ENCODE measurements around the gene DEK. TPM values are rescaled to one million over a fixed set of nuclear protein-coding genes. Genes with fewer than 3 reads are reported as not detected.
"Not testable (repeated sequence)": the region's sequence is repeated elsewhere in the genome, so short reads cannot be mapped to it uniquely, and the experiment has no call there.

Gene DEK
- total RNA-seq, 2 donors from 2014 or later = 54.6 to 79.3 TPM

DNA sequence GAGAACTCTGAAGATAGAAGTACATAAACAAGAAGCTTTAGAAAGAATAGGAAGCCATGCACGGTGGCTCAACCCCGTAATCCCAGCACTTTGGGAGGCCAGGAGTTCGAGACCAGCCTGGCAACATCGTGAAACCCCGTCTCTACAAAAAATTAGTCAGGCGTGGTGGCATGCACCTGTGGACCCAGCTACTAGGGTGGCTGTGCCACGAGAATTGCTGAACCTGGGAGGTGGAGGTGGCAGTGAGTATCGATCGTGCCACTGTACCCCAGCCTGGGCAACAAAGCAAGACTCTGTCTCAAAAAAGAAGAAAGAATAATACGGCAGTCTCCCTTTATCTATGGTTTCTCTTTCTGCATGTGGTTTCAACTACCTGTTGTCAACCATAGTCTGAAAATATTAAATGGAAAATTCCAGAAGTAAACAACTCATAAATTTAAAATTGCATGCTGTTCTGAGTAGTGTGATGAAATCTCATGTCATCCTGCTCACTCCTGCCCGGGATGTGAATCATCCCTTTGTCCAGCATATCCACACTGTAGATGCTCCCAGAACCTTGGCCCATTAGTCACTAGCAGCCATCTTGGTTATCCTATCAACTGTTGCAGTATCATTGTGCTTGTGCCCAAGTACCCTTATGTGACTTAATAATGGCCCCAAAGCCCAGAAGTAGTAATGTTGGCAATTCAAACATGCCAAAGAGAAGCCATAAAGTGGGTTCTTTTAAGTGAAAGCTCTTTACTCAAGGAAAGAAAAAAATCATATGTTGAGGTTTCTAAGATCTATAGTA, 22.1 kb downstream of the DEK start:
- intact Hi-C loops (cut with DNase I) = no loop called here
- DNase-seq (ENCODE audit: low spot score) = no peak

DNA sequence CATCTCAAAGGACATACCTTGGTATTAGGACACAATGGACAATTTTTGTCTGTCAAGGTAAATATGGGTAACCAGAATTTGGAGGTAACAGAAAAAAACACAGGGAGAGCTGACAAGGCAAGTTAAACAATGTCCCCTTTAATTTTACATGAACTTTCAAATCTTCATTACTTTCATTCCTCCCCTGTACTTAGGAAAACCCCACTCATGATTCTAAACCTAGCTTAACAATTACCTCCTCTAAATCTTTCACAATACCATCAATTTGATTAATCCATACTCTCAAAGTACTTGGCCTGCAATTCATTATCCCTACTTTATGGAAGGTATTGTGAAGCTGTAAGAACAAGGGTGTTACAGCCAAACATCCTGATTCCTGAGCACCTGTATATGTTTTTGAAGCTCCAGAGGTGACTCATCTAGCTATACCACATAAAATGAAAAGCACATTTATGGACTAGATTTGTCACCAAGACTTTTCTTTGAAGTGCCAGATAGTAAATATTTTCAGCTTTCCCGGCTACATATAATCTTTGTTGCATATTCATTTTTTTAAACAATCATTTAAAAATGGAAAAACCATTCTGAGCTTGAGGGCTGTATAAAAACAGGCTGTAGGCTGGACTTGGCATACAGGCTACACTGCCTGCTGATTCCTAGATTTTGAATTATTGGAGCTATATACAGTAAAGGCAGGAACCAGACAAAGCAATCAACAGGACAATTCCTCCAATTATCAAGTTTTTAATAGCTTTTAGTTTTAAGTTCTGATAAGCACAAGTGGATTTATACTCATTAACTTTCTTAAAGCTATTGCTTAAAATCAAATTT, 22.9 kb downstream of the DEK start:
- intact Hi-C loops (cut with DNase I) = no loop called here
- no peak for DNase-seq (ENCODE audit: low spot score)

DNA sequence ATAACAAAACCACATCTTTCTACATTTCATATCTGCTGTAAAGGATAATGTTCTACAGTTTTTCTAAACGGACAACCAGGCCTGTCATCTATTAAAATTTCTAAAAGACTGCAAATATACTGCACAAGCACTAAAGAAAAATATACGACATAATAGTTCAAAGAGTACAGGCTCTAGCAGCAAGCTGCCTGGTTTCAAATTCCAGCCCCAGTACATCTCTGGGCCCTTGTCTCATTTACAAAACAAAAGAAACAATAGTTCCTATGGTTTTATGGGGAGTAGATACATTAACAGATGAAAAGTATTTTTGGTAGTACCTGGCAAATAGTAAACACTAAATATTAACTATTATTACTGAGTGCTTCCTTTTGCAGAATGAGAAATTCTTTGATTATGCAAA, 24.1 kb downstream of the DEK start:
- intact Hi-C loops (cut with DNase I) = no loop called here
- DNase-seq (ENCODE audit: low spot score) = no peak

DNA sequence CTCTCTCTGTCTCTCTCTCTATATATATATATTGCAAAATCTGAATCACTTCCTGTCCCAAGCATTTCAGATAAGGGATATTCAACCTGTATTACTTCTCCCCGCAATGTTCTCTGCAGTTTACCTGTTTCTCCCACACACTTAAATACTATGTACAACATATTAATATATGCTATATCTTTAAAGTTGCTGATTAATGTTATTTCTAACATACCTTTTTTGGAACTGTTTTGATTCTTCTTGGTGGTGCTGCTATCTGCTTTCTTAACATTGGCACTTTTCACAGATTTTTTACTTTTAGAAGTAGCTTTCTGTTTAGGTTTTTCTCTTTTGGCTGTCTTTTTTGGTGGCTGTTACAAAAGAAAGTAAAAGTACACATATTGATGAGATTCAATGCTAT, 27.2 kb downstream of the DEK start:
- intact Hi-C loops (cut with DNase I) = no loop called here
- no peak for DNase-seq (ENCODE audit: low spot score)

DNA sequence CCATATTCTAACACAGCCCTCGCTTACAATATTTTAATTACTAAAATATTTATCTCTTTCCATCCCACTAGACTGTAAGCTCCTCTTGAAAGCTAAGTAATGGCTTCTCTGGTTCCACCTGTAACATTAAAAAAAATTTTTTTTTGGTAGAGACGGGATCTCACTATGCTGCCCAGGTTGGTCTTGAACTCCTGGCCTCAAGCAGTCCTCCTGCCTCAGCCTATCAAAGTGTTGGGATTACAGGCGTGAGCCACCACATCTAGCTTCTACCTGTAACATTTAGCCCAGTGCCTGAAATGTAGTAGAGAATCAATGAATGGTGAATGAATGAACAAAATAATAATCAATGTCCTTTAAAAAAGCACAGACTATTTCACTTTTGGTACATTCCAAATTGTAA, 28.8 kb downstream of the DEK start:
- DNase-seq (ENCODE audit: low spot score) = no peak
- intact Hi-C loops (cut with DNase I) = no loop called here

DNA sequence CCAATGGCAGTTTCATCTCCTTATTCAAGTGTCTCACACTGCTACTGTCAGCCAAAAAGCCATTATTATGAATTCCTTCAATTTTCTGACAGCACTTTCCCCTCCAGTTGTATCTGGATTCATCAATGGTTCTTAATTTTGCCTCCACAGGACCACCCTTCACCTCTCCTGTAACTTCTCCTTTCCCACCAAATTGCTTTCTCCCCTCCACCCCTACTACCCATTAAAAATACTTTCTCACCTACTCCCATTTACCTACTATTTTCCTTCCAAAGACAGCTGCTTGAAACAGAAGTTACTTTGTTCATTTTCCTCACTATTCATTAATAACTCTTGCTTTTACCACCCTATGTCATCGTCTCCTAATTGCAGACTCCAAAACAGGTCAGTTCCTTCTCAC, 29.8 kb downstream of the DEK start:
- DNase-seq (ENCODE audit: low spot score) = no peak
- intact Hi-C loops (cut with DNase I) = no loop called here

DNA sequence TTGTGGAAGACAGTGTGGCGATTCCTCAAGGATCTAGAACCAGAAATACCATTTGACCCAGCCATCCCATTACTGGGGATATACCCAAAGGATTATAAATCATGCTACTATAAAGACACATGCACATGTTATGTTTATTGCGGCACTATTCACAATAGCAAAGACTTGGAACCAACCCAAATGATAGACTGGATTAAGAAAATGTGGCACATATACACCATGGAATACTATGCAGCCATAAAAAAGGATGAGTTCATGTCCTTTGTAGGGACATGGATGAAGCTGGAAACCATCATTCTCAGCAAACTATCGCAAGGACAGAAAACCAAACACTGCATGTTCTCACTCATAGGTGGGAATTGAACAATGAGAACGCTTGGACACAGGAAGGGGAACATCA, 30.6 kb downstream of the DEK start:
- intact Hi-C loops (cut with DNase I); DNase-seq (ENCODE audit: low spot score): not testable (repeated sequence)

DNA sequence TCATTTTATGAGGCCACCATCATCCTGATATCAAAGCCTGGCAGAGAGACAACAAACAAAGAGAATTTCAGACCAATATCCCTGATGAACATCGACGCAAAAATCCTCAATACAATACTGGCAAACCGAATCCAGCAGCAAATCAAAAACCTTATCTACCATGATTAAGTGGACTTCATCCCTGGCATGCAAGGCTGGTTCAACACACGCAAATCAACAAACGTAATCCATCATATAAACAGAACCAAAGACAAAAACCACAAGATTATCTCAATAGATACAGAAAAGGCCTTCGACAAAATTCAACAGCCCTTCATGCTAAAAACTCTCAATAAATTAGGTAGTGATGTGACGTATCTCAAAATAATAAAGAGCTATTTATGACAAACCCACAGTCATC, 32.5 kb downstream of the DEK start:
- DNase-seq (ENCODE audit: low spot score); intact Hi-C loops (cut with DNase I): not testable (repeated sequence)

DNA sequence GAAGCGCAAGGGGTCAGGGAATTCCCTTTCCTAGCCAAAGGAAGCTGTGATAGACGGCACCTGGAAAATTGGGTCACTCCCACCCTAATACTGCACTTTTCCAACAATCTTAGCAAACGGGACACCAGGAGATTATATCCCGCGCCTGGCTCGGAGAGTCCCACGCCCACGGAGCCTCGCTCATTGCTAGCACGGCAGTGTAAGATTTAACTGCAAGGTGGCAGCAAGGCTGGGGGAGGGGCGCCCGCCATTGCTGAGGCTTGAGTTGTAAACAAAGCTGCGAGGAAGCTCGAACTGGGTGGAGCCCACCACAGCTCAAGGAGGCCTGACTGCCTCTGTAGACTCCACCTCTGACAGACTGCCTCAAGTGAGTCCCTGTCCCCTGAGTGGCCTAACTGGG, 35.7 kb downstream of the DEK start:
- DNase-seq (ENCODE audit: low spot score); intact Hi-C loops (cut with DNase I): not testable (repeated sequence)

DNA sequence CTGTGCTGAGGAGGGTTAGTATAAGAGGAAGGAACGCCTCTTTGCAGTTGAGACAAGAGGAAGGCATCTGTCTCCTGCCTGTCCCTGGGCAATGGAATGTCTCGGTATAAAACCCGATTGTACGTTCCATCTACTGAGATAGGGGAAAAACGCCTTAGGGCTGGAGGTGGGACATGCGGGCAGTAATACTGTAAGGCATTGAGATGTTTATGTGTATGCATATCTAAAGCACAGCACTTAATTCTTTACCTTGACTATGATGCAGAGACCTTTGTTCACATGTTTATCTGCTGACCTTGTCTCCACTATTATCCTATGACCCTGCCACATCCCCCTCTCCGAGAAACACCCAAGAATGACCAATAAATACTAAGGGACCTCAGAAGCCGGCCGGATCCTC, 37.2 kb downstream of the DEK start:
- intact Hi-C loops (cut with DNase I) = not testable (repeated sequence)

DNA sequence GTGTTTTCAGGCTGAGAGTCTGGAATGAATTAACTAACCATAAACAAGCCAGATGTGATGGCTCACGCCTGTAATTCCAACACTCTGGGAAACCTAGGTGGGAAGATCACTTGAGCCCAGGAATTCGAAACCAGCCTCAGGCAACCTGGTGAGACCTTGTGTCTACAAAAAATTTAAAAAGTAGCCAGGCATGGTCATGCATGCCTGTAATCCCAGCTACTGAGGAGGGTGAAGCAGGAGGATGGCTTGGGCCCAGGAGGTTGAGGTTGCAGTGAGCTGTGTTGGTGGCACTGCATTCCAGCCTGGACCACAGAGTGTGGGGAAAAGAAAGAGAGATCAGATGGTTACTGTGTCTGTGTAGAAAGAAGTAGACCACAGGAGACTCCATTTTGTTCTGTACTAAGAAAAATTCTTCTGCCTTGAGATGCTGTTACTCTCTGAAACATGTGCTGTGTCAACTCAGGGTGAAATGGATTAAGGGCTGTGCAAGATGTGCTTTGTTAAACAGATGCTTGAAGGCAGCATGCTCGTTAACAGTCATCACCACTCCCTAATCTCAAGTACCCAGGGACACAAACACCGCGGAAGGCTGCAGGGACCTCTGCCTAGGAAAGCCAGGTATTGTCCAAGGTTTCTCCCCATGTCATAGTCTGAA, 37.8 kb downstream of the DEK start:
- intact Hi-C loops (cut with DNase I); DNase-seq (ENCODE audit: low spot score): not testable (repeated sequence)

More for the DNA sequence above, 37.2 kb downstream of the DEK start:
- not testable (repeated sequence) for DNase-seq (ENCODE audit: low spot score)

DNA sequence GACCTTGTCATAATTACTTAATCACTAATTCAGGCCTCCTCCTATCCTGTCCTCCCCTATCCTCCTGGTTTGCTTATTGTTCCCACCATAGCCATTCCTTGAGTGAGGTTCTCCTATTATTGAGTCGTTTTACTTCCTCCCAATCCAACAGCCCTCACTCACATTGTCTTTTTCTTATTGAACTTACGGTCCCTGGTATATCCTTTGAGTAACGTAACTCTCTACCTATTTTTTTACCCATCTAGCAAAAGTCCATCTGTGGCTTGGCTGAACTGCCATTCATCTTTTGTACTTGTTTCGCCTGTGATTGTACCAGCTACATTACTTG, 43.1 kb downstream of the DEK start:
- intact Hi-C loops (cut with DNase I) = no loop called here
- no peak for DNase-seq (ENCODE audit: low spot score)

DNA sequence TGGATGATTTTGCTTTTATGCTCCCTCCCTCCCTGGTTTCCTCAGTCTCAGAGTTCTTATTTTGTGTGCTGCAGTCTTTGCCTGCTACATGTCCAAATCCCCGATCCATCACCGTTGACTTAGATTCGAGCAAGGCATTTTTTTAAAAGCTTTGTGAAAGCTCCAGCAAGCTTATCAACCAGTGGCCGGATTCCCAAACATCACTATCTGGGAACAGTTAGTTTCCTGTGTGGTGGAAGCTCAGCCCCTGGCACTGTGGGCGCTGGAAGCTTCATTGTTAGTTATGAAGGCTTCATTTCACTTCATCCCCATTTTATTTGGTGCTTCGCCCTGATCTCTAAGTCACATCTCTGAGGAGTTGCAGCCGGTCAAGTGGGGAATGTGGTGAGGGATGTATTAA, 44.7 kb downstream of the DEK start:
- intact Hi-C loops (cut with DNase I) = no loop called here
- no peak for DNase-seq (ENCODE audit: low spot score)

DNA sequence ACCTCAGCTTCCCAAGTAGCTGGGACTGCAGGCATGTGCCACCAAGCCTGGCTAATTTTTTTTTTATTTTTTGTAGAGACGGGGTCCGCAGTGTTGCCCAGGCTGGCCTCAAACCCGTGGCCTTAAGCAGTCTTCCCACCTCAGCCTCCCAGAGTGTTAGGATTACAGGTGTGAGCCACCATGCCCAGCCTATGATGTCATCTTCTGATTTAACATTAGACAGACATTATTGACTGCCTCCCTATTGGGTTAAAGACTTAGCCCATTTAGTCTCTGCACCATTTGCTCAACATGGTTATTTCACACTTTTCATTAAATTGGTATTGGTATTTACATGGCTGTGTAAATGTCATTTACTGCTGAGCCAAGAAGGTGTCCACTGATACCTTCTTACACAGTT, 46.1 kb downstream of the DEK start:
- intact Hi-C loops (cut with DNase I) = no loop called here
- DNase-seq (ENCODE audit: low spot score) = no peak

DNA sequence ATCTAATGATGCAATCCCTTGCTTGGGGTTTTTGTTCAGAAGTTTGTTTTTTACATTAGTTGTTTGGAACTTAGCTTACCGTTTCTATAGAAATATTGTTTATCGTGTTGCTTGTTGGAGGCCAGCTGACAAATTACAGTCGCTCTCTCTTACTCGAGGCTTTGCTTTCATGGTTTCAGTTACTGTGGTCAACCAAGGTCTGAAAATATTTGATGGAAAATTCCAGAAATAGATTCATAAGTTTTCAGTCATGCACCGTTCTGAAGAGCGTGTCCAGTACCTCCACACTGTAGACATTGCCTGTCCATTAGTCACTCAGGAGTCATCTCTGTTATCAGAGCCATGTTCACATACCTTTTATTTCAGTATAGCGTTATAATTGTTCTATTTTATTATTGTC, 47.9 kb downstream of the DEK start:
- intact Hi-C loops (cut with DNase I) = no loop called here
- no peak for DNase-seq (ENCODE audit: low spot score)

DNA sequence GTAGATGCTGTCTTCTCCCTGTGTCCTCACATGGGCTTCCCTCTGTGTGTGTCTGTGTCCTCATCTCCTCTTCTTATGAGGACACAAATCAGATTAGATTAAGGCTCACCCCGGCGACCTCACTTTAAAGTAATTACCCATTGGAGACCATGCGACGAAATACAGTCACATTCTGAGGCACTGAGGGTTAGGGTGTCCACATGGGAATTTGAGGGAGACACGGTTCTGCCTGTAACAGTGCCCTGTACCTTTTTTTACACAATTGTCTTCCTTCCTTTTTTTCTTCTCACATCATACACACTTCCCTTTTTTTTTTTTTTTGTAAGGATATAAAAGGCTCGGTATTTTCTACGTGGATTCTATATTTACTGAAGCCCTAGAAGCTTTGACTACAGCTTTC, 48.9 kb downstream of the DEK start:
- intact Hi-C loops (cut with DNase I) = no loop called here
- no peak for DNase-seq (ENCODE audit: low spot score)

DNA sequence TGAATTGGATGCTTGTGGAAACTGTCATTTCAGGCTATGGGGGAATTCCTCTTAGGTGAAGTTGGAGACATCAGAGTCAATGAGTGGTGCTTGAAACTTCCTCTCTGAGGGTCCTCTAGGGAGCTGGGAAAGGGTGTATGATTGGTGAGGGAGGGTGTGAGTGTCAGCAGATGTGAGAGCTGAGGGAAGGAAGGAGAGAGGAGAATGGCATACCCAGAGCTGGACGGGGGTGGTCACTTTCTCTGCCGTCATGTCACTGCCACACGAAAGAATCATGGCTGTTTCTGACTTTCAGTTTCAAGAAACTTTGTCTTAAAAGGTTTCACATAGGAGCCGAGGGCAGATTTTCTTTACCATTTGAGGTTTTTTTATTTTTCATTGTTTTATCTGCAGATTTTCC, 50.3 kb downstream of the DEK start:
- intact Hi-C loops (cut with DNase I) = no loop called here
- DNase-seq (ENCODE audit: low spot score) = no peak

DNA sequence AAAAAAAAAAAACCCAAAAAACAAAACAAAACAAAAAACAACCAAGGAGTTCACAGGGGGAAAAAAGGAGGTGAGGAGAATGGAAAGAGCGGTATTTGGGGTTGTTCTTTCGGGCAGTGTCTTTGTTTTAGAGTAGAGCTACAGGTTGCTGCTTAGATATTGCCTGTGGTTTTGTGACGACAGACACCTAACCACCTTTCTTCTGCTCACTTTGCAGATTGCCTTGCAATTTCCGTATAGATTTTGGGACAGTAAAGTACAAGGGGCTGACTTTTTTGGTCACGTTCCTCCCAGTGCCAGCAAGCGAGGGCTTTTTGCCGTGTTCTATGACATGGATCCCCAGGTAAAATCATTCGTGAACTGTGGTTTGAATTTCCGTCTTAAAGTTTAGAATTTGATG, 50.9 kb downstream of the DEK start:
- no peak for DNase-seq (ENCODE audit: low spot score)
- intact Hi-C loops (cut with DNase I) = no loop called here

DNA sequence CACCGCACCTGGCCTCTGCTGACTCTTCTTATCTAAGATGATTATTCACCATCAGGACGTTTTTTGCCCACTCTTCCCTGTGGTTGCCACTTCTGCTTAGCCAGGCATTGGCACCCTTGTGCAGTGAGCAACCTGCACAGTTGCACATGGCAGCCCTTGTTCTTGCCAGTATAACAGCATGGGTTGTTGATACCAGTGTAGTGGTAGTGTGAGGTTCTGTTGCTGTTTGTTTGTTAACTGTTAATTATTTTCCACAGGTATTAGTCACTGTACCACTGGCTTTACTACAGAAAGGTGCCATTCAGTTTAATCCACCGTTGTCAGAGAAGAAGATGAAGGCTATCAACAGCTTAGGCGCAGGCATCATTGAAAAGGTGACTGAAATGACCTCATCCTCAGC, 52.1 kb downstream of the DEK start:
- no peak for DNase-seq (ENCODE audit: low spot score)
- intact Hi-C loops (cut with DNase I) = no loop called here

DNA sequence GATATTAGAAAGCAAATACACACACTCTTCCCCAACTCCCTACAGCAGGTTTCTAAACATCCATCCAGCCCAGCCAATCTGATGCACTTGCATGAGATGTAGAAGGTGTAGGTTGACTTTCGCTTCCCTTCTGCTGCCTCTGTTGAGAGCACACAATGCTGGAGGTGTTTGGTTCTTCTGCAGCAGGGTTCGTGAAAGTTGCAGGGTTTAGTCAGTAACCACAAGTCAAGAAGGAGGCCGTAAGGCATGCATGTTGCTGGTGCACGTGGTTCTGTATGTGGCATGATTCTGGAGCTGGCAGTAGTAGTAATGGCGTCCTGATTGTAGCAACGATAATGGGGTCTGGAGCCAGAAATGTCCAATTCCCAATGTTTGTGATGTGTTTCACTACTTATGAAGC, 53.0 kb downstream of the DEK start:
- intact Hi-C loops (cut with DNase I) = no loop called here
- no peak for DNase-seq (ENCODE audit: low spot score)

DNA sequence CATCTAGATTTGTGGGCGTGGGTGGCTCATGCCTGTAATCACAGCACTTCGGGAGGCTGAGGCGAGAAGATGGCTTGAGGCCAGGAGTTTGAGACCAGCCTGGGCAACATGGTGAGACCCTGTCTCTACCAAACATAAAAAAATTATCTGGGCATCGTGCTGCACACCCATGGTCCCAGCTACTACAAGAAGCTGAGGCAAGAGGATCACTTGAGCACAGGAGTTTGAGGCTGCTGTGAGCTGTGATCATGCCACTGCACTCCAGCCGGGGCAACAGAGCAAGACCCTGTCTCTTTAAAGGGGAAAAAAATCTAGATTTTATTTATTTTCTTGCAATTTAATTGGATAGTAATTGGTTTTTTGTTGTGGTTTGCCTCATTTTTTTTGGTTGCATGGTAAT, 53.6 kb downstream of the DEK start:
- intact Hi-C loops (cut with DNase I) = no loop called here

More for the DNA sequence above, 53.6 kb downstream of the DEK start:
- no peak for DNase-seq (ENCODE audit: low spot score)

All from posterior vena cava (tissue), 2 donors.